ENCODE measurements around the gene BLVRB. TPM values are rescaled to one million over a fixed set of nuclear protein-coding genes. Genes with fewer than 3 reads are reported as not detected.
A peak's percentile ranks its signal among the peaks of the same experiment; 100 is the strongest.
"Not testable (repeated sequence)": the region's sequence is repeated elsewhere in the genome, so short reads cannot be mapped to it uniquely, and the experiment has no call there.

Gene BLVRB
- 46.3 TPM for polyA plus RNA-seq (2013, experiment 1 of 2; ENCODE audit: insufficient read length)
- 48.7 TPM for polyA plus RNA-seq (2013, experiment 2 of 2; ENCODE audit: insufficient read length)

- peak; percentile 99 for DNase-seq
Observed at GRCh38 chr19:40465557-40466218, at the start of gene BLVRB. Gene BLVRB (minus strand): TSS chr19:40465745. CDS start chr19:40465688, 57 bp downstream.

- no peak for DNase-seq
Observed at GRCh38 chr19:40513741-40514315, 48.3 kb upstream of the BLVRB start.

- no peak for DNase-seq
Observed at GRCh38 chr19:40513345-40513678, 47.8 kb upstream of the BLVRB start.

DNA sequence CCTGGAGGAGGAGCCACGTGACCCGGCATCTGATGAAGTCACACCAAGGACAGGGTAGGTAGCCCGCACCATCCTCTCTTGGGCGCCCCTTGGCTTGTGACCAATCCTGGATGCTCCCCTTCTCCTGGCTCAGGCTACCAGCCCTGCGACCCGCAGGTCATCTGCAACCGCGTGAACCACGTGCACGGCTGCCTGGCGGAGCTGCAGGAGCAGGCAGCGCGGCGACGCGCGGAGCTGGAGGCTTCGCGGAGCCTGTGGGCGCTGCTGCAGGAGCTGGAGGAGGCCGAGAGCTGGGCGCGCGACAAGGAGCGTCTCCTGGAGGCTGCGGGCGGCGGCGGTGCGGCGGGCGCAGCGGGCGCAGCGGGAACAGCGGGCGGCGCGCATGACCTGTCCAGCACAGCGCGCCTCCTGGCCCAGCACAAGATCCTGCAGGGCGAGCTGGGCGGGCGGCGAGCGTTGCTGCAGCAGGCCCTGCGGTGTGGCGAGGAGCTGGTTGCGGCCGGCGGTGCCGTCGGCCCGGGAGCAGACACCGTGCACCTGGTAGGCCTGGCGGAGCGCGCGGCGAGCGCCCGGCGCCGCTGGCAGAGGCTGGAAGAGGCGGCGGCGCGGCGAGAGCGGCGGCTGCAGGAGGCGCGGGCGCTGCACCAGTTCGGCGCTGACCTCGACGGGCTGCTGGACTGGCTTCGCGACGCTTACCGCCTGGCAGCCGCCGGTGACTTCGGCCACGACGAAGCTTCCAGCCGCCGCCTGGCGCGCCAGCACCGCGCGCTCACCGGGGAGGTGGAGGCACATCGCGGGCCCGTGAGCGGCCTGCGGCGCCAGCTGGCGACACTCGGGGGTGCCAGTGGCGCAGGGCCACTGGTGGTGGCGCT lies 47.2 kb upstream of the BLVRB start:
- no peak for DNase-seq

DNA sequence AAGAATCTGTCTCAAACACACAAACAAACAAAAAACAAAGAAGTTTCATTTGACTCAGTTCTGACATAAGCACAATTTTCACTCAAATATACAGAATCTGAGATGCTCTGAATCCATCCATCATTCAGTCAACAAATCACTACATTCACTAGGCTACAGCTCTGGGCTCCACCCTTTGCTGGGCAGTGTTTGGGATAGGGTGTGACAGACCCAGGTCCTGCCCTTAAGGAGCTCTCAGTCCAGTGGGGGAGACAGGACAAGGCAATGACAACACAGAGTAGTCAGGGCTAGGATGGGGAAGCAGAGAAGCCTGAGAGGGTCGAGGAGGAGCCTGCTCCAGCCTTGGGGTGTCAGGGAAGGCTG lies 46.5 kb upstream of the BLVRB start:
- DNase-seq: no peak

- no peak for DNase-seq
Observed at GRCh38 chr19:40511487-40511886, 45.9 kb upstream of the BLVRB start.

DNA sequence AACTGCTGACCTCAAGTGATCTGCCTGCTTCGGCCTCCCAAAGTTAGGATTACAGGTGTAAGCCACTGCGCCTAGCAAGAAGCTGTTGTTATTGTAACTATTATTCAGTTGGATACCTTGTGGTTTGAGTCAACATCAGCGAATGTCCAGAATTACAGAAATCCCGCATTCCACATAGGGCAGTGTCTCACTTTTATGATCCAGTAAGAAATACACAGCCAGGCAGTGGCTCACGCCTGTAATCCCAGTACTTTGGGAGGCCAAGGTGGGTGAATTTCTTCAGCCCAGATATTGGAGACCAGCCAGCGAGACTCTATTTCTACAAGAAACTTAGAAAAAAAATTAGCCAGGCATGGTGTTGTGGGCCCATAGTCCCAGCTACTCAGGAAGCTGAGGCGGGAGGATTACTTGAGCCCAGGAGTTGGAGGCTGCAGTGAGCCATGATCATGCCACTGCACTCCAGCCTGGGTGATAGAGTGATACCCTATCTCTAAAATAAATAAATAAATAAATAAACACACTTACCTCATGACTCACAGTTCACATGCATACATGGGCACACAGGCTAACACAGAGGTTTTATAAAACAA lies 45.1 kb upstream of the BLVRB start:
- no peak for DNase-seq

DNA sequence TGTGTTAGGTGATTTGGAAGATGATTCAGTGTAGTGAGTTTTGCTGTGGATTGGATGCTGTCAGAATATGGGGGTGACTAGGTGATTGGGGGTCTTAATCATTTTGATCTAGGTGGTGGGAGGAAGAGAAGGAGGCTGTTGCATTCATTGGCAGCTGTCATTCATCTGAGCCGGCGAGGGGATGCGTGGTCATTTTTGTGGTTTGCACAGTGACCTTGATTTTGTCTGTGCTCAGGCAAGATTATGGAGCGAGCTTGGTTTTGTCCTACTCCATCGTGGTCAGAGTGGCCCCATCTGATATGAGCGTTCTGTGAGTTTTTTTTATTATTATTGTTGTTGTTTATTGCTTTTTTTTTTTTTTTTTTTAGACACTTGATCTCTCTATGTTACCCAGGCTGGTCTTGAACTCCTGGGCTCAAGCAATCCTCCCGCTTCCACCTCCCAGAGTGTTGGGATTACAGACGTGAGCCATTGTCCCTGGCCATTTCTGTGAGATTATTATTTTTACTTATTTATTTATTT lies 43.3 kb upstream of the BLVRB start:
- no peak for DNase-seq

DNA sequence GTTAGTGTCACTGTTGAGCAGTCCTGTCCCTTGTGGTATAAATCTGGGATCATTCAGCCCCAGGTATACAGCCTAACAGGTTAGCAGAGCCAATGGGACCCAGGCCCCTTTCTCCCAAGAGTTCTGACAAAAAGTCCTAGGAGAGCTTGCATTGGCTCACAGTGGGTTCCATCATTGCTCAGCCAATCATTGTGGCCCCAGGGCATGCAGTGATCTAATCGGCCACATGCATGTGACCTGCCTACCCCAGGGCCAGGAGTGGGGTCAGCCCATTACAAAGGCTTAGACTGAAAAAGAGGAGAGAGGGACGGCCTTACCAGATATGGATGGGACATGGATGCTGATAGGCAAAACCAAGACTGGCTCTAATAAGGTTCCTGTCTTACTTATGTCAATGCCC lies 42.3 kb upstream of the BLVRB start:
- DNase-seq: no peak

GRCh38 chr19:40506099-40506498 lies 40.6 kb upstream of the BLVRB start:
- no peak for DNase-seq

DNA sequence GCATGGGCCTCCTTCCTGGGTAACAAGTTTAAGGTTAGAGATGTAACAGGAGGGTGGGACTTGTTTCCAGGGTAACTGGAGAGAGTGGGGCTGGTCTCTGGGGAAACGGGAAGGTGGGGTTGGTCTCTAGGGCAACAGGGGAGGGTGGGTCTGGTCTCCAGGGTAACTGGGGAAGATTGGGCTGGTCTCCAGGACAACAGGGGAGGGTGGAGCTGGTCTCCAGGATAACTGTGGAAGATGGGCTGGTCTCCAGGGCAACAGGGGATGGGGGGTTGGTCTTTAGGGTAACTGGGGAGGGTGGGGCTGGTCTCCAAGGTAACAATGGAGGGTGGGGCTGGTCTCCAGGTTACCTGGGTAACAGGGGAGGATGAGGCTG lies 37.8 kb upstream of the BLVRB start:
- DNase-seq: no peak

GRCh38 chr19:40502647-40503319 lies 37.2 kb upstream of the BLVRB start:
- no peak for DNase-seq

DNA sequence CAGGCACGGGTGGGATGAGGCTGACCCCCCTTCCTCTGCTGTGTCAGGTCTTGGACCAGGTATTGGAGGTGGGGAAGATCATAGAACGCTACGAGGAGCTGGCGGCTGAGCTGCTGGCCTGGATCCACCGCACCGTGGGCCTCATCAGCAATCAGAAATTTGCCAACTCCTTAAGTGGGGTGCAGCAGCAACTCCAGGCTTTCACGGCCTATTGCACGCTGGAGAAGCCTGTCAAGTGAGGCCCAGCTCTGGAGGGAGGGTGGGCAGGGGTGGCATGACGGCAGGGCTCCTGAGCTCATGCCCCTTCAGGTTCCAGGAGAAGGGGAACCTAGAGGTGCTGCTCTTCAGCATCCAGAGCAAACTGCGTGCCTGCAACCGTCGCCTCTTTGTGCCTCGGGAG lies 36.5 kb upstream of the BLVRB start:
- no peak for DNase-seq

GRCh38 chr19:40501599-40501998 lies 36.1 kb upstream of the BLVRB start:
- no peak for DNase-seq

DNA sequence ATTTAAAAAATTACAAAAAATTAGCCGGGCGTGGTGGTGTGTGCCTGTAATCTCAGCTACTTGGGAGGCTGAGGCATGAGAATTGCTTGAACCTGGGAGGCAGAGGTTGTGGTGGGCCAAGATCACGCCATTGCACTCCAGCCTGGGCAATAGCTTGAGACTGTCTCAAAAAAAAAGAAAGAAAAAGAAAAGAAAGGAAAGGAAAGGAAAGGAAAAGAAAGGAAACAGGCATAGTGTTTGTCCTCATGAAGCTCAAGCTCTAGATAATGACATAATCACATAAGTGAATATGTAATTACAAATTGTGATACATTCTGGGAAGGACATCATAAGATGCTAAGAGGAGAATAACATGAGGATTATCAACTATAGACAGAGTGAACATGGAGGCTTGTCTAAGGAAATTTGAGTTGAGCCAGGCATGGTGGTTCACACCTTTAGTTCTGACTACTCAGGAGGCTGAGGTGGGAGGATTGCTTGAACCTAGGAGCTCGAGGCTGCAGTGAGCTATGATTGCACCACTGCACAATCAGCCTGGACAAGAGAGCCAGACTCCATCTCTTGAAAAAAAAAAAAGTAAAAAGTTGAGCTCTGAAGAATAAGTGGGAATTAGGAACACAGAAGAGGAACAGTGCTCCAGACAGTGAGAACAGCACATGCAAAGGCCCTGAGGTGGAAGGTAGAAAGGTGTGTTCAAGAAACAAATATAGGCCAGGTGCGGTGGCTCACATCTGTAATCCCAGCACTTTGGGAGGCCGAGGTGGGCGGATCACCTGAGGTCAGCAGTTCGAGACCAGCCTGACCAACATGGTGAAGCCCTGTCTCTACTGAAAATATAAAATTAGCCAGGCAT lies 35.4 kb upstream of the BLVRB start:
- DNase-seq: not testable (repeated sequence)

GRCh38 chr19:40499320-40499719 lies 33.8 kb upstream of the BLVRB start:
- no peak for DNase-seq

GRCh38 chr19:40497214-40497613 lies 31.7 kb upstream of the BLVRB start:
- no peak for DNase-seq

- no peak for DNase-seq
Observed at GRCh38 chr19:40494191-40494838, 28.8 kb upstream of the BLVRB start.

DNA sequence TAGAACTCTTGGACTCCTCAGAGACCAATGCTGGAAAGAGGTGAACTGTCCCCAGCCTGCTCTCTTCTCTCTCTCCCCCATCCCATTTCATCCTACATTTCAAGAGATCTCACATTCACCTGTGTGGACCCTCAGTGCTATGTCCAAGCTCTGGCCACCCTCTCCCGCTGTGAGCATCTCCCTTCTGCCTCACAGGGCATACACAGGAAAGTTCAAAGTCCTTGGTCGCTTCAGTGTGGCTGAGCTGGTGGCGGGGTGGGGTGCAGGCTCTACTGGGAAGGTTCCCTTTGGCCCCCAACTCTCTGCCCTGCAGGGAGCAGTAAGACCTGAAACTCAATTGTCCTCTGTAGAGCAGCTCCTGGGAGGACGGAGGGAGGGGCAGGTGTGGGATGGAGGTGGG lies 28.2 kb upstream of the BLVRB start:
- DNase-seq: no peak

DNA sequence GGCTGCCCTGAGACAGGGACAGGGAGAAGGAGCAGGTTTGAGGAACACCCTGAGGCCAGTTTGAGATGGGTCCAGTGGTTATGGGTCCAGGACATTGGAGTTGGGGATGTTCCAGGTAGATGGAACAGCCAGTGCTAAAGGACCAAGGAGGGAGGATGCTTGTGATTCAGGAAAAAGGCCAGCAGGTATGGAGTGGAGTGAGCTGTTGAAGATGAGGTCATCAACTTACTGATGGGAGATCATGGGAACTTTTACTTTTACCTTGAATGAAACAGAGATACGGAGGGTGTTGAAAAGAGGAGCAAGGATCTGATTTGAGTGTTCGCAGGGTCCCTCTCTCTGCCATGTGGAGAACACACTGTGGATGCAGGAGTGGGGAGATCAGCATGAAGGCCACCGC lies 26.7 kb upstream of the BLVRB start:
- no peak for DNase-seq

DNA sequence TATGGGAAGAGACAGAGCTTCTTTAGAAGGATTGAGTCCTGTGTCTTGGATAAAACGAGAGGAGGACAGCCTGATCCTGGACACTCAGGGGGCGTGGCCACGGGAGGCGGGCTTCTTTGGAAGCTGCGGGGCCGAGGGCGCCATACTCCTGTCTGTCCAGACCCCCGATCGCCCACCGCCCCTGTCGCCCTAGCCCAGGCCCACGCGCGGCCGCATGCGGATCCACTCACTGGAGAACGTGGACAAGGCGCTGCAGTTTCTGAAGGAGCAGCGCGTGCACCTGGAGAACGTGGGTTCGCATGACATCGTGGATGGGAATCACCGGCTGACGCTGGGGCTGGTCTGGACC lies 24.3 kb upstream of the BLVRB start:
- no peak for DNase-seq

Data from fibroblast of skin of abdomen (primary cell).